ENCODE results near the gene MRPL52. TPM values are rescaled to one million over a fixed set of nuclear protein-coding genes. Genes with fewer than 3 reads are reported as not detected.
A peak's percentile ranks its signal among the peaks of the same experiment; 100 is the strongest.

Gene MRPL52
- total RNA-seq = 58.3 and 82.5 TPM in 2 replicates

- peak; percentile 88 for DNase-seq (ENCODE audit: low read depth)
- TF ChIP-seq CTCF (IDR thresholded peaks at IDR 0.05; ENCODE audit: insufficient read depth, low read depth, low read length) = no peak
- peak within 1 kb of the TSS; percentile 95 for H3K4me3 ChIP-seq (ENCODE audit: low read depth, low read length)
Measured at GRCh38 chr14:22829661-22830442, at the start of gene MRPL52. Gene MRPL52 (plus strand): TSS chr14:22829887. CDS start chr14:22829913, 26 bp downstream.

GRCh38 chr14:22780105-22780679 lies 49.5 kb upstream of the MRPL52 start:
- H3K4me3 ChIP-seq (ENCODE audit: low read depth, low read length) = no peak overlapping the region
- no peak for TF ChIP-seq CTCF (IDR thresholded peaks at IDR 0.05; ENCODE audit: insufficient read depth, low read depth, low read length)
- DNase-seq (ENCODE audit: low read depth) = peak; percentile 30

- DNase-seq (ENCODE audit: low read depth) = no peak
- no peak for TF ChIP-seq CTCF (IDR thresholded peaks at IDR 0.05; ENCODE audit: insufficient read depth, low read depth, low read length)
- no peak overlapping the region for H3K4me3 ChIP-seq (ENCODE audit: low read depth, low read length)
Measured at GRCh38 chr14:22780941-22781300, 48.8 kb upstream of the MRPL52 start.

- DNase-seq (ENCODE audit: low read depth) = peak; percentile 32
- no peak overlapping the region for H3K4me3 ChIP-seq (ENCODE audit: low read depth, low read length)
- TF ChIP-seq CTCF (IDR thresholded peaks at IDR 0.05; ENCODE audit: insufficient read depth, low read depth, low read length) = no peak
Measured at GRCh38 chr14:22781301-22781991, 48.2 kb upstream of the MRPL52 start.

GRCh38 chr14:22786685-22787084 lies 43.0 kb upstream of the MRPL52 start:
- no peak for TF ChIP-seq CTCF (IDR thresholded peaks at IDR 0.05; ENCODE audit: insufficient read depth, low read depth, low read length)
- DNase-seq (ENCODE audit: low read depth) = no peak
- H3K4me3 ChIP-seq (ENCODE audit: low read depth, low read length) = no peak overlapping the region

- DNase-seq (ENCODE audit: low read depth) = peak; percentile 74
- TF ChIP-seq CTCF (IDR thresholded peaks at IDR 0.05; ENCODE audit: insufficient read depth, low read depth, low read length) = no peak
Measured at GRCh38 chr14:22791301-22791700, 38.4 kb upstream of the MRPL52 start.

More at GRCh38 chr14:22791301-22791700, 38.4 kb upstream of the MRPL52 start:
- no peak overlapping the region for H3K4me3 ChIP-seq (ENCODE audit: low read depth, low read length)
